ENCODE results near the gene TRIM15. TPM values are rescaled to one million over a fixed set of nuclear protein-coding genes. Genes with fewer than 3 reads are reported as not detected.

Gene TRIM15
- total and polyA plus RNA-seq, 9 of the 15 experiments (the other 6 are each of a cell fraction or from before 2014, with no cell fraction given) = 0.06 to 2.6 (median 0.83) TPM

DNA sequence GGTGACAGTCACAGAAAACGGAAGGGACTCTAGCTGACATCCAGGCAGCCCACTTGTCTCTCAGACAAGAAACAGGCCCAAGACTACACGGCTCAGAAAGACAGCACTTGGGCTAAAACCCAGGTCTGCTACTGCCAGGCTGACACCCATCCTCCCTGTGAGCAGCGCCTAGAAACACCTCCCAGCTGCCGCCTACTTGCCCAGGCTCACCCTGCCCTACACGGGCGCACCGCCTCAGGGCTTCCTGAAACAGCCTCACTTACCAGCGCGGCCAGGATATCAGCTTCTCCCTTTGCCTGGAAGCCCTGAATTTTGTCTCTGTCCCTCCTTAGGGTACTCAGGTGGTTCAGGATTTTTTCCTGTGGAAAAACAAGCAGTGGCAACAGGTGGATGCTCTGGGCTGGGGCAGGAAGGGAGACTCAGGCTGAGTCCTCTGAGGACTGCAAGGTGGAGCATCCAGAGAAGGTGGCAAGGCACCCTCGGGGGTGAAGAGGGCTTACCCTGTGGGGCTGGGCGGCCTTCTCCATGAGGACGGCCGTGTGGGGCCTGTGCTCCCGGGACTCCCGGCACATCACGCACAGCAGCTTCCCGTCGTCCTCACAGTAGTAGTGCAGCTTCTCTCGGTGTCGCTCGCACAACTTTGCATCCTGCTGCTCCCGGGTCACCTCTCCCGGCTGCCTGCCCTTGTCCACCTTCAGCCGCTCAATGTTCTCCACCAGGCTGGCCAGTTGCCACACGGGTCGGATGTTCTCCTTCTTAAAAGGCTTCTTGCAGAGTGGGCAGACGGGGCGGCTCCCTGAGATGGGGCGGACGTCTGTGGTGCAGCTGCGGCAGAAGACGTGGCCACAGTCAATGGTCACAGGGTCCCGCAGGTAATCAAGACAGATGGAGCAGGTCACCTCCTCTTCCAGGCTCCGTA is 35.1 kb downstream of the TRIM15 start:
- Histone ChIP-seq H3K27ac (ENCODE audit: extremely low read depth, low read depth, low read length) (no peak overlapping the region), H3K9ac (ENCODE audit: insufficient read depth in 1 of 2, low read depth in 2 of 2, low read length in 2 of 2) (0 out of 4 replicates have a peak overlapping the region, but pooled peaks of 1 of the 2 experiments have one; percentile 21), H2AFZ (ENCODE audit: low read depth, low read length) (no peak overlapping the region), H4K20me1 (replicated peaks; ENCODE audit: control insufficient read depth, insufficient read depth, low read length) (no peaks in the 10 kb centered on the region; the same call in 1 of the 2 replicates), H3K79me2 (ENCODE audit: control insufficient read depth, insufficient read depth, low read length) (no peaks in the 10 kb centered on the region), H3K36me3 (ENCODE audit: control insufficient read depth, insufficient read depth, low read length) (no peaks in the 10 kb centered on the region), H3K27me3 (ENCODE audit: control insufficient read depth in 2 of 2, insufficient read depth in 2 of 2, low read length in 2 of 2) (peaks cover 27 to 51% of the 10 kb centered on the region in 2 experiments), H3K4me3 (no peak overlapping the region), H3K9me3 (replicated peaks; ENCODE audit: control insufficient read depth, insufficient read depth, low read depth, low read length) (no peaks in the 10 kb centered on the region), H3K4me2 (ENCODE audit: insufficient read depth, low read length) (no peak overlapping the region), H3K9me1 (ENCODE audit: control insufficient read depth, insufficient read depth, low read length) (no peaks in the 10 kb centered on the region), H3K4me1 (replicated peaks in 1 of 2; ENCODE audit: control insufficient read depth in 2 of 2, insufficient read depth in 2 of 2, low read length in 2 of 2) (peaks cover 0 to 10% of the 10 kb centered on the region in 2 experiments; a peak in 2 of 5 replicates)
- CTCF ChIA-PET (ENCODE audit: low intra/inter-chr PET ratio) = interaction anchor here (0.6 kb wide), 1 partner anchor 969 kb away, joined by 3 read pairs; no protein-coding TSS in a partner anchor
- ATAC-seq = no peak; the same call in 1 of the 3 replicates
- intact Hi-C loops (cut with micrococcal nuclease) (no loop called here), in situ Hi-C loops (cut with MboI) (no loop called here)
- no peak for DNase-seq (ENCODE audit: extremely low read depth in 1 of 4, low spot score in 3 of 4)
- 16% methylated on average over 31 of the region's 34 CpGs for WGBS (ENCODE audit: insufficient coverage, low coverage, missing lambda C conversion rate)
- FAIRE-seq = no peak
- POLR2A ChIA-PET = interaction anchor here (0.6 kb wide), 1 partner anchor 1112 kb away, joined by 3 read pairs; no protein-coding TSS in a partner anchor
- no TSS peak for BruUV-seq (replicated peaks)
- TF ChIP-seq DMBX1 (CRISPR knock-in tag; IDR thresholded peaks at IDR 0.05; ENCODE audit: borderline replicate concordance) (no peak), HINFP (tag; conservative IDR thresholded peaks at IDR 0.05; ENCODE audit: low read depth) (no peak), RBM25 (IDR thresholded peaks at IDR 0.05; ENCODE audit: low read depth, low read length, severe bottlenecking) (no peak), ZNF384 (IDR thresholded peaks at IDR 0.05; ENCODE audit: low read depth, low read length) (no peak), HEY1 (CRISPR knock-in tag; IDR thresholded peaks at IDR 0.05; ENCODE audit: borderline replicate concordance) (no peak), RNF2 (IDR thresholded peaks at IDR 0.05) (no peak), ZNF584 (CRISPR knock-in tag; IDR thresholded peaks at IDR 0.05; ENCODE audit: low read depth) (no peak), AFF4 (CRISPR knock-in tag; IDR thresholded peaks at IDR 0.05) (no peak), STAT5B (CRISPR knock-in tag; IDR thresholded peaks at IDR 0.05) (no peak)
- TF ChIP-seq, protein P1, sequence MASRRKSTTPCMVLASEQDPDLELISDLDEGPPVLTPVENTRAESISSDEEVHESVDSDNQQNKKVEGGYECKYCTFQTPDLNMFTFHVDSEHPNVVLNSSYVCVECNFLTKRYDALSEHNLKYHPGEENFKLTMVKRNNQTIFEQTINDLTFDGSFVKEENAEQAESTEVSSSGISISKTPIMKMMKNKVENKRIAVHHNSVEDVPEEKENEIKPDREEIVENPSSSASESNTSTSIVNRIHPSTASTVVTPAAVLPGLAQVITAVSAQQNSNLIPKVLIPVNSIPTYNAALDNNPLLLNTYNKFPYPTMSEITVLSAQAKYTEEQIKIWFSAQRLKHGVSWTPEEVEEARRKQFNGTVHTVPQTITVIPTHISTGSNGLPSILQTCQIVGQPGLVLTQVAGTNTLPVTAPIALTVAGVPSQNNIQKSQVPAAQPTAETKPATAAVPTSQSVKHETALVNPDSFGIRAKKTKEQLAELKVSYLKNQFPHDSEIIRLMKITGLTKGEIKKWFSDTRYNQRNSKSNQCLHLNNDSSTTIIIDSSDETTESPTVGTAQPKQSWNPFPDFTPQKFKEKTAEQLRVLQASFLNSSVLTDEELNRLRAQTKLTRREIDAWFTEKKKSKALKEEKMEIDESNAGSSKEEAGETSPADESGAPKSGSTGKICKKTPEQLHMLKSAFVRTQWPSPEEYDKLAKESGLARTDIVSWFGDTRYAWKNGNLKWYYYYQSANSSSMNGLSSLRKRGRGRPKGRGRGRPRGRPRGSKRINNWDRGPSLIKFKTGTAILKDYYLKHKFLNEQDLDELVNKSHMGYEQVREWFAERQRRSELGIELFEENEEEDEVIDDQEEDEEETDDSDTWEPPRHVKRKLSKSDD (conservative IDR thresholded peaks at IDR 0.05; ENCODE audit: low read length) = no peak
- TF ChIP-seq, protein P2, sequence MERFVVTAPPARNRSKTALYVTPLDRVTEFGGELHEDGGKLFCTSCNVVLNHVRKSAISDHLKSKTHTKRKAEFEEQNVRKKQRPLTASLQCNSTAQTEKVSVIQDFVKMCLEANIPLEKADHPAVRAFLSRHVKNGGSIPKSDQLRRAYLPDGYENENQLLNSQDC (CRISPR knock-in tag; IDR thresholded peaks at IDR 0.05) = no peak

Data from K562 (cell line).